GM18517 (cell line): ENCODE results near the gene SKAP1.
"Not testable (repeated sequence)": the region's sequence is repeated elsewhere in the genome, so short reads cannot be mapped to it uniquely, and the experiment has no call there.

Experiments used
- ATAC-seq: cut with Tn5 transposase; IDR thresholded peaks from one replicate; pipeline ENCODE4 v1.9.1; 2021; ENCODE audit warnings: mild to moderate bottlenecking, moderate library complexity; ENCODE audit not compliant: unreplicated experiment

Gene SKAP1

GRCh38 chr17:48225725-48226567 lies 204.1 kb downstream of the SKAP1 start:
- no peak for ATAC-seq

GRCh38 chr17:48223945-48224344 lies 206.1 kb downstream of the SKAP1 start:
- ATAC-seq: no peak

GRCh38 chr17:48219617-48220016 lies 210.4 kb downstream of the SKAP1 start:
- no peak for ATAC-seq

DNA sequence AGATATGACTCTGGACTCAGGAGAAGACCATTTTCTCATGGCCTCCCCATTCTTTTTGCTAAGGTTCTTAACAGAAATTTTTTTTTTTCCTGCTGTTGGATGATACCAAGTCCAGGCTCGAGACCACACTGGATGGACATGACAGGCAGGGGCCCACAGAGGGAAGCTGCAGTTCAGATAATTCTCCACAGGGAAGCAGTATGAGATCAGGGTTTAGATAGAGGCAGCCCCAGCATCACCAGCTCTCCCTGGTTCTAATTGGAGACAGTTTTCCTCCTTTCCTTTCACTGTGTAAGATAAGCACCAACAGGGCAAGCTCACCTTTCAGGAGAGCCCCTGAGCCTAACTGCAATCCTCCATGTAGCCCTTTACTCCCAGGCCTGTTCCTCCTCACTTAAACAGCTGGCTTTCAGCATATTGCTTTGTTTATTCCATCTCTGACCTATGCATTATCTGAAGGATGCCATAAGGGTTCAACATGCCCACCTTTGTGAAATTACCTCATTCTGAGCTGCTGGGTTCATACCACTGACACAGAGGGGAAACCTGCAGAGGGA lies 214.4 kb downstream of the SKAP1 start:
- ATAC-seq: no peak

DNA sequence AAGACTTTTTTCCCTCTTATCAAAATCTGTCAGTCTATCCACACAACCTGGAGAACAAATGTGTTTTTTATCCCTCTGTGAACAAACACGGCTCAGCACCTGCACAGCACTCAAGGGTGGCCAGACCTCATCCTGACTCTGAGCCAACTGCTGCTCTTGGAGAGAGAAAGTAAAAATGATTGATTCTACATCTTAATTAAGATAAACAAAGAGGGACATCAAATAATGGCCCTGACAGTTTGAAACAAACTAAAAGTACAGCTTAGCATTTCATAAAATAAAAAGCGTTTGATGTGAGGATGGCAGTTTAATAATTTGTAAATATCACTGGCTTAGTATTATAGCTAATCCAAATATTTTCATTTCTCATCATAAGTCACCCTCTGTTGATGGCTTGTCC lies 216.2 kb downstream of the SKAP1 start:
- ATAC-seq: no peak

DNA sequence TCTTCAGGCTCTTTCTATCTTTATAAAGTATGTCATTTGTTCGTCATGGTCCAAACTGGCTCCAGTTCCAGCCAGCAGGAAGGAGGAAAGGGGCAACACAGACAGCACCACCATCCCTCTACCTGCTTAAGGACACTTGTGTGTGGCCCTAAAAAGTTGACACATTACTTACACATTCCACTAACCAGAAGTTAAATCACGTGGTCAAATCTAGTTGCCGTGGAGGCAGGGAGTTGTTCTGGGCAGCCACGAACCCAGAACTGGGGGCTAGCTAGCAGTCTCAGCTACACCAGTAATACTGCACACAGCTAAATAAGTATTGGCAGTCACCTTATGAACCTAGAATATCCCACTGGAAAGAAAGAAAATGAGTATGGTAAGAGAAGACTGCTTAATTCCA lies 218.2 kb downstream of the SKAP1 start:
- ATAC-seq: no peak

GRCh38 chr17:48211011-48211410 lies 219.0 kb downstream of the SKAP1 start:
- no peak for ATAC-seq

- no peak for ATAC-seq
Observed at GRCh38 chr17:48209973-48210372, 220.0 kb downstream of the SKAP1 start.

DNA sequence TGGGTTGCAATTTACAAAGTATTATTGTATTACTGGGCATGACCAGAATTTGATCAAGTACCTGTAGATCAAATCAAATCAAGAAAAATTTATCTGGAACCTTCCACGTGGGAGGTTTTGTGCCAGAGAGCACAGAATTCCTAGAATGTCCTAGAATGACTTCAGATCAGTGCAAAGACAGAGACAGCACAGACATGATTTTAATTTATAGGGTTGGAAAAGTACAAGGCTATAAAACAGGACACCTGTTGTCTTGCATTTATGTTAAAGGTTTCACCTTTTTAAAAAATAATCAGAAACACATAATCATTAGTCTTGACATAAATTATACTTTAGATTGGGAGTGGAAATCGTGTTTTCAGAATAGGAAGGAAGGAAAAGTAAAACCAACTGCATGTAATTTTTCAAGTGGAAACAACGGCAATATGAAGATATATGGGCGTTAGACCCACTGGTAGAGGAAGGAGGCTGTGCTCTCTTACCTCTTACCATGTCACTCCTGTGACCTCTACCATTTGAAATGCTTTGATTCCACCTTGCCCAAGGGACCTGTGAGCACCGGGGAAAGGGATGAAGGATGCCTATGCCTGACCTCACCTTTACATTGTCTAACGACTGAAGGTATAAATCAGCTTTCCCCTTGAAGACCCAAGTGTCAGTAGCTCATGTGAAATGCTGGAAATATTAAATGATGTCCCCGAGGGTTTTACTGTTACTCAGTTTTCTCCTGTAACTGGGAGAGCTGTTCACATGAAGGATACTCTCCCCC lies 222.1 kb downstream of the SKAP1 start:
- ATAC-seq: no peak

GRCh38 chr17:48207036-48207435 lies 223.0 kb downstream of the SKAP1 start:
- ATAC-seq: not testable (repeated sequence)

DNA sequence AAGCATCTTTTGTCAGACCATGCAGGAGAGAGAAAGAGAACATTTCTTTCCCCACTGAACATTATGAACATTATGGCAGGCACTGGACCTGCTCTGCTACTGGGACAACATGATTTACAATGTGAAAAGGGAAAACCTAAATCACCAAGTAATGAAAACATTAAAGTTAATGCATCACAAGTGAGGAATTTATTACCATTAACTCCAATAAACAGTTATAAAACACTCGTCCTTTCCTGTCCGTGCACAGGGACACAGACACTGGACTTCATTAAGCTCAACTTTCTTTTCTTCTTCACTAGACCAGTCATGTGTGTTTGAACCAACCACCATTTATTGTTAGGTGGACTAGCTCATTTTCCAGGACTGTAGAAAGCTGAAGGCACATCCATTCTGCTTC lies 227.1 kb downstream of the SKAP1 start:
- no peak for ATAC-seq

DNA sequence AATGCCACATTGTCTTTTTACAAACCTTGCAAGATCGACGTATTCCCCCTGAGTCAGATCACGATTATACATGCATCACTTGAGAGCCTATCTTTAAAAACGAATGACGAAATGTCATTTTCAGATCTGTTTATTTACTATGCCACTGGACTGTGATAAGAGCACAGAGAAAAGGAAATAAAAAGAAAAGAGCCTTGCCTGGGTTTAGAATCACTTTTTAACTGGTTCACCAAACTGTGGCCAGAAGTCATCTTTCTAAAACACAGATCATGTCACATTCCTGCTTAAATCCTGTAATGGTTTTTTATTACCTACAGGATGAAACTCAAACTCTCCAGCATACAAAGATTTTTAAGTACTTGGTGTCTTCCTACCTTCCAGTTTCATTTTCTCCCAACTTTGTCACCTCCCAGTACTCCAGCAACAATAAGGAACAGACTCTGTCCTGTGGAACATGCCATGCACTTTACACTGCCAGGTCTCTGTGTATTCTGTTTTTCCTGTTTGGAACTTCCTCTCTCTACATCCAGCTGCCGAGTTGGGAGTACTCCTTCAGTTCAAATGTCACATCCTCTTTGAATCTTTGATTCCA lies 231.0 kb downstream of the SKAP1 start:
- ATAC-seq: no peak

DNA sequence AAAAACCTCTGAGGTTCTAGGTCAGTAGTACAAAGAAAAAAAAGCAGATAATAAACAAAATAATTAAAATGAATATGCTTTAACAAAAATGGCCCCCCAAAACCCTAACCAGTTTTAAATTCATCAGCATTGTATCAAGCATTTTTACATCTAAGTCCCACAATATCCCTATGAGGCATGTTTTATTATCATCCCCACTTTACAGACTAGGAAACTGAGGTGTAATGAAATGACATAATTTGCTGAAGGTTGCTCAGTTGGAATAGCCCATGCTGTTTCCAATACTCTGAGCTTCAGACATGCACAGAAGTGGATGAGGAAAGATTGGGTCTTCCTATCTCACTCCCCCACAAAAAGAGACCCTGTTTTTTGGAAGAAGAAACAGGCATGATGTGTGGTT lies 234.1 kb downstream of the SKAP1 start:
- ATAC-seq: no peak

DNA sequence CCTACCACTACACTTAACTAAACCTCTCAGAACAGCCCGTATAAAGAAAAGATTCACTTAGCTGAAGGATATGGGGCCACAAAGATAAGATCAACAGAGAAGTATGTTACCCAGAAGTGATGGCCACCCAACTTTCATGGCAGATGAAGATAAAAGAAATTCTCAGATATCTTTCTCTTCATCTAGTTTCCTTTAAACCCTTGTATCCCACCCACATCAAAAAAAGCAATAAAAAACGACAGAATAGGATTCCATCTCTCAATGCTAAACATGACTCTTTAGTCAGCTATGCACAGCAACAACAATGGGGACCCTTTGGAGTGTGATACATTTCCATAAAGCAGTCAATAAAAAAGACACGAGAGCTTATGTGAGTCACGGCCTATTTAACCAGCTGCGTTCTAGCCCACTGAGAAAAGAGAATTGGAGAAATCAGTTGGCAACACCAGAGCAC lies 235.9 kb downstream of the SKAP1 start:
- no peak for ATAC-seq

DNA sequence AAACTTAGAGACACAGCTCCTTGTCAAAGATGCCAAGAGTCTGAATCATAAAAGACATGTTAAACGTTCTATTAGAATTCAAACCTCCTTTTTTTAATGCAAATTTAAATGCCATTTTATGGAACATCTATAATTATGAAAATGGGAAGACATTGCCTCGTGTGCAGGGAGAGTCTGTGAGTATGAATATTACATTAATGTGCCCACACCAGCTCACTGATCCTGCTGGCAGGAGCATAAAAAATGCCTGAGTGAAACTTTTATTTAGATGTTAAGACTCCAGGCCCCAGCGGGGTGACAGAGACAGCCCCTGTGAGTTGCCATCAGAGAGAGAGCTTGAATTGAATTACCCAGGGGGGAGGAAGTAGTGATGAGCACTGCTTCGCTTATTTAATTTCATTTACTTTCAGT lies 237.7 kb downstream of the SKAP1 start:
- no peak for ATAC-seq

- no peak for ATAC-seq
Observed at GRCh38 chr17:48191362-48191761, 238.7 kb downstream of the SKAP1 start.

- ATAC-seq: no peak
Observed at GRCh38 chr17:48190871-48191270, 239.1 kb downstream of the SKAP1 start.

DNA sequence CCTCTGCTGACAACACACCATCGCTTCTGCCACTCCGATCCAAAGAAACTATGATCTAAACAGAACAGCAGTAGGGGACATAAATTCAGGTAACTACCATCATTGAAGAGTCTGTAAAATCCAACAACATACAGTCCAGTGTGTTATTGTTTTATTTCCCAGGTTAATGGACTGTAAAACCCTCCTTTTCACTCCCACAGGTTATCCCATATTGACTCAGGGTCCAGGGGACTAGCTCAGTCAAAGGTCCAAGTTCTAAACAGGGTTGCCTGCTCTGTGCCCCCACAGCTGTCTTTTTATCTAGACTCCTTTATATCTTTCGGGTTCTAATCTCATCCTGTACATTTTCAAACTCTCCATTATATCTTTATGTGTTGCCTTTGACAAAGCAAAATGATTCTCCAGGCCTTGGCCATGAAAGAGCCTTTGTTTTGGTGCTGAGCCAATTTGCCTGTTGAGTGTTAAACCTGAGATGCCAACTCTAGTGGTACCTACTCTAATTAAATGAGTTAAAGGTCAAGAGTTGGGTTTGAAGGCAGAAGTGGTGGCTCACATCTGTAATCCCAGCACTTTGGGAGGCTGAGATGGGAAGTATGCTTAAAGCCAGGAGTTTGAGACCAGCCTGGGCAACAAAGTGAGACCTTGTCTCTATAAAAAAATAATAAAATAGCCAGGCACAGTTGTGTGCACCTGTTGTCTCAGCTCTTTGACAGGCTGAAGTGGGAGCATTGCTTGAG lies 242.0 kb downstream of the SKAP1 start:
- no peak for ATAC-seq

DNA sequence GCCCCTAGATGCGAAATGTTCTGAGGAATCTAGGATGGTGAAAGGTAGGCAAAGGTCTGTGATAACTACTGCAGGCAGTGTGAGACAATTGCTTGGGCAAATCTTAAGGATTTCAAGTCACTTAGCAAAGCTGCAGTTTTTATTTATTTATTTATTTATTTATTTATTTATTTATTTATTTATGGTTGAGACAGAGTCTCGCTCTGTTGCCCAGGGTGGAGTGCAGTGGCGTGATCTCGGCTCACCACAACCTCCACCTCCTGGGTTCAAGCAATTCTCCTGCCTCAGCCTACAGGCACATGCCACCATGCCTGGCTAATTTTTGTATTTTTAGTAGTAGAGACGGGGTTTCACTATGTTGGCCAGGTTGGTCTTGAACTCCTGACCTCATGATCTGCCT lies 243.7 kb downstream of the SKAP1 start:
- ATAC-seq: not testable (repeated sequence)

- ATAC-seq: no peak
Observed at GRCh38 chr17:48184721-48185120, 245.3 kb downstream of the SKAP1 start.

- no peak for ATAC-seq
Observed at GRCh38 chr17:48181653-48182052, 248.4 kb downstream of the SKAP1 start.
